ENCODE results near the gene LCOR.

GRCh38 chr10:96846926-96847325, 14.8 kb downstream of the LCOR start:
- TF ChIP-seq CTCF (IDR thresholded peaks at IDR 0.05) (no peak), POLR2A (IDR thresholded peaks at IDR 0.05) (no peak)

Measured in Peyer's patch (tissue), 4 donors.